Left hindlimb (tissue), 1 donor: ENCODE results near the gene CSNK2A2.

Source experiments
- DNase-seq: peaks from one replicate; pipeline ENCODE4 v3.0.0-alpha.2; 2018

Gene CSNK2A2

DNA sequence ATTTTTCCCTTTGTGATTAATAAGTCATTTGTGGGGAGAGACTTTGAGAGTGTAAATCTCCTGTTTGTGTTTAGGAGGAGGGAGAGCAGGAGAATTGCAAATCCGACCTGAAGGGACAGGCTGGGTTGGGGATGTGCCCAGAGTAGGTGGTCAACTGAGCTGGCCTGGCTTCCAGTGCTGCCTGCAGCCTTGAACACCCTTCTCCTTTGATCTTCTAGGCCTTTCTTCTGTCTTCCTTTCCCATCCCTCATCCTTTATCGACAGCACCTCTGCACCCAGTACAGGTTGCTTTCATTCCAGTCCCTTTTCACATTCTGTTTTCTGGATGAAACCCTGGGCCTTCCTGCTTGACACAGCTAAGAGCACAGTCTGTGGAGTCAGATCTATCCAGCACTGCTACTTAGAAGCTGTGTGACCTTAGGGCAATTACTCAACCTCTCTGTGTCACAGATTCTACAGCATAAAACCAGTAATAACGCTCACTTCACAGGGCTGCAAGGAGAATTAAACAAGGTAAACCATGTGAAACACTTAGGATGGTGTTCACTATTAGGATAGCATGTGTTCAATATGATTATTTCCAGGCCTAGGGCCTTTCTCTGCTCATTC, 1.0 kb upstream of the CSNK2A2 start:
- DNase-seq, result no peak

DNA sequence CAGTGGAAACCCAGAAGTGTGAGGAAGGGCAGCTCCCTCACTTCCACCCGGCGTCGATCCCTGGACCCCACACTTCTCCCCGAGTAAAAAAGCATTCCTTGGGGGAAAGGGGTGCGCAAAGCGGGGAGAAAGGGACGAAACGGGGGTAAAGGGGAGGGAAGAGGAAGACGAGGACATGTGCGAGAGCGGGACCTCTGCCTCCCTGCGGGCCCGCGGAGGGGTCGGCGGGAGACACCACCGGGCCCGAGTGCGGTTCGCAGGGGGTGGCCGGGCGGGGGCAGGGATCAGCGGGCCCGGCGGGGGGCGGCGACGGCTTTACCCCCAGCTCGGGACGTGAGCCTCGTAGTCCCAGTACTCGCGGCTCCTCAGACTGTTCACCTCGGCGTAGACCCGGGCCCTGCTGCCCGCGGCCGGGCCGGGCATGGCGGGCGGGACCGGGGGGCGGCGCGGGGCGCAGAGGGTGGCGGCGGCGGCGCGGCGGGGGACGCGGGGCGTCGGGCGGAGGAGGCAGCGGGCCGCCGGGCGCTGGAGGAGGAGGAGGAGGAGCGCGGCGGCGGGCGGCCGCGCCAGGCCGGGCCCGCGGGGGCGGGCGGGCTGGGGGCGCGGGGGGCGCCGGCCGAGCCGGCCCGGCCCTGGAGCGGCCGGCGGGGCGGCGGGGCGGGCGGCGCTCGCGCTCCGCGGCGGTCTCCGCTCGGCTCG, 443 bp downstream of the CSNK2A2 start:
- DNase-seq, result peak; percentile 28

DNA sequence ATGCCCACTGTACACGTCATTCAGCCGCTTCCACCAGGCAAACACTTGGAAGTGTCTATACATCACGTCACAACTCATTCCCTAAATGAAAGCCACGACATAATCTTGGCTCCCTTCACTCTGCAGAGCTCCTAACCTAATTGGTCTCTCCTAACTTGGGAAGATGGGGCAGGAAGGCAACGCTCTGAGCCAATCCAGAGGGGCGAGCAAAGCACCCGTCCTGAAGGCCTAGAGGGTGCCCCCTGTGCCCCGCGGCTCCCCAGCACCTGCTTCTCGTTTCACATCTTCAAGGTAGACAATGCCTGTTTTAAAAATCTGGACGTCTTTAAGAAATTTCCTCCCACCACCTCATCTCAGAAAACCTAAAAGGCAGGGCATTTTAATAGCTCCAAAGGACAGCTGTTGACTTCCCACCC, 1.0 kb downstream of the CSNK2A2 start:
- no peak for DNase-seq

DNA sequence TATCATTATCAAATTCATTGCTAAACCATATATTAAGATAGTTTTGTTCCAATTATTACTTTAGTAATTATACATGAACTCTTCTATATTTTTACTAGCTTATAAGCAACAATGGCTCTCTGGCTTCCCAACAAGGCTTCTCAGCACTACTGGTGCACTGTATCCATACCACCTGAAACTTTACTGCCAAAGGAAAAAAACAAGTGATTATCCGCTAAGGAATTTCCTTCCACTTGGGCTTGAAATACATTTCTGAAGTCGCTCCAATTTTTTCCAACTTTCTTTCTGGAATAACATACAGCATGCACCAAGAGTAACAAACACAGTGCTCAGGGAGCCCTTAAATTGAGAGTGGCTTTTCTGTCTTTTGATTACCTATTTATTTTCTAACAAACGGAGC, 2.1 kb downstream of the CSNK2A2 start:
- no peak for DNase-seq

DNA sequence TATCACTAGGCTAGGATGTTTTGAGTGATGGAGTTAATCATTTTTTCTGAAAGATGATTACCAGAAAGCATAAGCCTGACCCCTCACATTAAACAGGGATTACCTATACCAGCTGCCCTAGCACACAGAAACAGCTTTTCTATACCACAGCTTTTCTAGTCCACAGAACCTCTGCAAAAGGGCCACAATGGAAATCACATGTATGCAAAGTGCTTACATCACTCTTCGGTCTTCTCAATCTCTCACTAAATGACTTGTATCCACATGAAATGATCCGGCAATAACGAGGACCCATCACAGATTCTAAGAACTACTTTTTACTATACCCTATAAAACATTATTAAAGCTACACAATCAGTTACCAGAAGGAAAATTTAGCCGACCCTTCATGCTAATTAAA, 2.6 kb downstream of the CSNK2A2 start:
- DNase-seq, result no peak

DNA sequence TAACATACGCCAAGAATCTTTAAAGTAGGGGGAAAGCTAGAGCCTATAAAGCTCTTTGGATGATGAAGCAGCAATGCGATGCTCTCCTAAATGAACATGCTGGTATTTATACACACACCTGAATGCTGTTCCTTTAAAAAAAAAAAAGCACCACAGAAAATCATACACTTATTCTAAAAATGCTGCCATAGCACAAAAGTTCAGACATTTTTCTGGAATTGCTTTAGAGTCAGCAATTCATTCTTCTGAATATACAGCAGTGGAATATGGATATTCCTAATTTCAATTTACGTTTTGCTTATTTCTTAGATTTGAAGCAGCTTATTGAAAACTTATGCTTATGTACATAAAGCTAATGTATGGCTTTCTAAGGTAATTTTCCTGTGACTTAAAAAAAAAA, 3.1 kb downstream of the CSNK2A2 start:
- DNase-seq, result no peak

DNA sequence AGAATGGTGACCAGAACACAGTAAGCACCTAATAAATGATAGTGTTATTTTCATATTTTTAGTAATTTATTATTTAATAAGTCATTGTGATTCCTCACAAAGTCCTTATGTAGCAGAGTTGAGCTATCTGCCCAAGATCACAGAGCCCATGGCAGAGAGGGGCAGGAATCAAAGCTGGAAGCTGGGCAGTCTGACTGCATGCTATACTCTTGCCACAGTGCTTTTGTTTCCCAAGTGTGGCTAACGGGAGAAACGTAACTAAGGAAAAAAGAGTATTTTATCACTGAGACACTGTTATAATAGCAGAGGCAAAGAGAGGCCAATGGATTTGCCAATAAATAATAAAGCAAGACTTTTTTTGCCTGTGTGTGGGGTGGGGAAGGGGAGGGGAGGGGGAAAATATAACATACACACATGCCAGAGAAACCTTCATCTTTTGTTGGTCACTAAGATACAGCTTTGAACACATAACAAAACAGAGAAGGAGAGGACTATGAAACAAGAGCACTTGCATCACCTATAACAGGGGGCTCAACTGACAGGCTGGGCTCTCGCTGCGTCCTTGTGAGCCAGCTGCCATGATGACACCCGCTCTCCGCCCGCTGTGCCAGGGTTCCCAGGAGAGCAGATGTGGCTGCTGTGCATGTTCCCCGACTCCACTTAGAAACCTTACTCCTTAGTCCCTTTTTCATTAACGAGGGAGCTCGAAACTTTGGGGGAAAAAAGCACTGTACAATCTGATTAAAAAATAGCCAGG, 10.1 kb downstream of the CSNK2A2 start:
- no peak for DNase-seq

DNA sequence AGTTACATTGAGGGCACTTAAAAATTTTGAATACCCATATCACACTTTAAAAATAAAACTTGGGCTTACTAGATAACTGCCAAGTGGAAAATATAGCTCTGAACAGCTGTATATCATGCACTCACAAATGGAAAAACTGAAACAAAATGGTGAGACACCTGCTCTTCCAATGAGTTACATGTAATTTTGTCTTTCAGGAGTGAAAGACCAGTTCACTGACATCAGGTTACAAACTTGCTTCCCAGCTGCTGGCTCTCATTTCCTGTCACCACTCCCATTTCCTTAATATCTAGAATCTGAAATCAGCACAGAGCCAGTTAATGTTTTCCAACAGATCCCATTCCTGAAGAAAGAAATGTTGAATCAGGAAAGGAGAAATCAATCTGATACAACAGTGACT, 10.8 kb downstream of the CSNK2A2 start:
- DNase-seq, result no peak

DNA sequence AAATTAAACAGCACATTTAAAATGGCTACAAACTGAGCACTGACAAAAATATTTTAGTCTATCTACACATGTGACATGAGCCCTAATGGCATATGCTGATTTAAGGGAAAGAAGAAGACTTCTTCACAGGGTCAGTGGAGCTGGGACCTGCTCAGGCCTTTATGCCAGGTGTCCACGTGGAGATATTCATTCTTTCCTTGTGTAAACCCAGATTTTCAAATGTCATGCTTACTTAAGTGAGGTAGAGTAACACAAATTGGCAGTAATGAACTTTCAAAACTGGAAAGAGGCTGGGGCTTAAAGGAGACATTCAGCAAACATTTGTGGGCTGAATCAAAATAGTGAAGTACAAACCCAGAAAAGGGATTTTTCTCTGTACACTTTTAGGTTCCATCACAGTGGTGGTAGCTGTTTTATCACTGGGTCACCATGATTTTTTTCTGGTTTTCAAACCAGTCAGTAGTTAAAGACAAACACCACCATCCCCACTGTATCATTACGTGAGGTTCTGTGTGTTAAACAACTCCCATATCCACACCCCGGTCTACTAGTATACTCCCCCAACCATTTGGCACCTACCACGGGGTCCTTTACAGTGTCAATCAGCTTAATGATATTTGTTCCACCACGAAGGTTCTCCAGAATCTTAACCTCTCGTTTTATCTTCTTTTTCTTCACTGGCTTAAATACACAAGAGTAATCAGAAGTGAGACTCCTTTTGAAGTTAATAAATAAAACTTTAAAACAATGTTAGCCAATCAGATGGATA, 11.5 kb downstream of the CSNK2A2 start:
- no peak for DNase-seq

DNA sequence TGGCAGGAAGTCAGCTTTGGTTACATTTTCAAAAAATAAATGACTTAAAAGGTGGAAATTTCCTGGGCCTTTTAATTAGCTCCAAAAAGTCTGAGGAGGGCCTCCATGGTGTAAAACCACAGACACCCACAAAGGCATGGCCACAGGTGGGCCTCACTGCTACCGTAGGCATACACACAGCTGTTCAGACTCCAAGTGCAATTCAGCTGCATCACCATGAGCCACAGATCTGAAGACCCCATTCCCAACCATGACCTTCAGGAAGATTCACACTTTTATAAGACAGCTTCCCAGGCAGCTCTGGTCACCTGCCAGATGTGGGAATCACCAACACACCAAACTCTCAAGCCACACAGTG, 20.6 kb downstream of the CSNK2A2 start:
- DNase-seq, result no peak

DNA sequence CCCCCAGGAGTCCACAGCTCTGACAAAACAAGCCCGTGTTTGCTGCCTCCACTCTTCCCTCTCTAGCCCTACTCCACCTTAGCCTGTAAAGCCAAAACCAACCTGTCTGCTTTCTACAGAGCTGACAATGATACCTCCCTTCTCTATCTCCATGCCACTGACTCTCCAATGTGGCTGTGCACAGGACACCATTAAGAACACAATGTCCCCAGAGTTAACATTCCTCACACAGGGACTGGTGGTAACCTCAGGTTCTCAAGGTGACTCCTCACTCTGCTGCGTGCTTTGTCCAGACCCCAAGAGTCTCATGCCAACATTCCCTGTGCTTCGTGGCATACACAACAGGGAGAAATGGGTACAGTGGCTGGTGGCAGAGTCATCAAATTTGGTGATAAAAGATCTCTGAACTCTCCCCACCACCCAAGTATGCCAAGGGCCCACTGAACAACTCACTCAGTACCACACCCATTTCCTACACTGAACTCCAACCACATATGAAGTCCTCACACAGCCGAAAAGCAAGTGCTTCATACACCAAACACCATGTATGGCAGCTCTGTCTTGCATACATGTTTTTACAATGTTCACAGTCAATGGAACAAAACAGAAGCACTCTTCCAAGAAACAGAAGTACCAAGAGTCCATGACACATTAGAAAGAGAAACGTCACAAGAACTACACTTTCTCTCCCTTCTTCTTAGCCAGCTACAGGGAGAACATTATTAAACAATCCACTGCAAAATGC, 21.1 kb downstream of the CSNK2A2 start:
- DNase-seq, result no peak

DNA sequence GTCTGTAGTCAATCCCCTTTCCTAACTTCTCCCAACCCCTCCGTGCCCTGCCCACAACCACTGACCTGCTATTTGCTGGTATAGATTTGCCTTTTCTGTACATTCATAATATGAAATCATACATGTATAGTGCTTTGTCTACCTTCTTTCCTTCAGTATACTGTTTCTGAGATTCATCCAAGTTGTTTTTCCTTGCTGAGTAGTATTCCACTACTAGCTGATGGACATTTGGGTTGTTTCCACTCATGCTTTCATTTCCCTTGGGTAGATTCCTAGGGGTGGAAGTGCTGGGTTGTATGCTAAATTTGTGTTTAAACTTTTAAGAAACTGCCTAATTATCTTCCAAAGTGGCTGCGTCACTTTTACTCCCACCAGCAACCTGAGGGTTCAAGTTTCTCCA, 27.7 kb downstream of the CSNK2A2 start:
- DNase-seq, result no peak

DNA sequence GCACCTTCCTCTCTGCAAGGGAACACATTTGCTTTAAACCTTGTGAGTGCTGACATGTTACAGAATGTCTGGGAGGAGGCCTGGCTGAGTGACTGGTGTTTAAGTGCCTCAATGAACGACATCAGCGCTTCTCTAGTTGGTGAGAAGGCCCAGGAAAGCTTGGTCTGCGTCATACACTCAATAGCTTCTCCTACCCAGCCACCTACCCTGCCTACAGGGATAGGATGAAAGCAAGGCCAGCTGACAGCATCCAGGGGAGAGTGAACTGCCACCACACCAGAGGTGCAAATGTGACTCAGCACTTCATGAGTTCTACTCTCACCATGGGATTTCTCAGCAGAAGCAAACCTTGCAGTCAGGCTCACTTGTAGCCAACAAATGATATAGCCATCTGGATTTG, 37.1 kb downstream of the CSNK2A2 start:
- DNase-seq, result no peak

DNA sequence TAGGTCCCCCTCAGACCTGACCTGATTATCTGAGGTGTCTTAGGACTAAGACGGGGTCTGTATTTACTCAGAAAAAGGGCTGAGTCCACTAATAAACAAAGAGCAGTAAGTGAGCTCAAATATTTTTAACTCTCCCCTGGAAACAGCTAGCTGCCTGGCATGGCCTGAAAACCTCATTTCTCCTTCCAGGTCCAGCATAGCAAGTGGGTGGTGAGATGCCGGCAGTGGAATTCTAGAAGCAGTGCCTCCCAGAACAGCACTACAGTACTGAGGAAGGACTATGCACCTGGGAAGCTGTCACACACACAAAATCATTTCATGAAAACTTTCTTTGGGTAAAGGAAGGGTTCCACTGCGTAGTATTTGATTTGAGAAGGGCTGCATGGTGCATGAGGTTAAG, 39.2 kb downstream of the CSNK2A2 start:
- DNase-seq, result no peak

DNA sequence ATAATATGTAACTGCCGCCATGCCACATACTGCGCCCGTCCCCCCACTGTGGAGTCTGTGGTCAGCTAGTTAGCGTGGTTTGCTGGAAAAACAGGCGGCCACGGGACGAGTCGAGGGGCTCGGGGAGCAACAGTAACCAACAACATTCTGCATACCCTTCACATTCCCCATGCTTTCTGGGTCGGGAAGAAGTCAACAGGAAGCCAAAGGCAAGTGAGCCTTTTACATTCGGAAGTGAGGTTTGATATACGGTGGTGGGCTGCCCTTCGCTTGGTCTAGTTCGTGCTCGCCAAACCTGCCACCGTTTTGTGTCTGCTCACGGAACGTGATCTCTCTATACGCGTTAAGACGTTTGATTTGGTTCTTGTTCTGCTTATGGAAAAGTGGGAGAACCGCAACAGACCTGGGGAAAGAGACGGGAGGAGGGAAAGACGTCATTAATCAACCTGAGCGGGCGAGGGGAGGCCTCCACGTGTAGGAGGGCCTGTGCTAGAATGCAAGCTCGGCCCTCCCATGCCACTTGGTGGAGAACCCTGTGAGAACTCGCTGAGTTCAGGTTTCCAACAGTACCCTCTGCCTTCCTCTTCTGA, 39.9 kb downstream of the CSNK2A2 start:
- no peak for DNase-seq

DNA sequence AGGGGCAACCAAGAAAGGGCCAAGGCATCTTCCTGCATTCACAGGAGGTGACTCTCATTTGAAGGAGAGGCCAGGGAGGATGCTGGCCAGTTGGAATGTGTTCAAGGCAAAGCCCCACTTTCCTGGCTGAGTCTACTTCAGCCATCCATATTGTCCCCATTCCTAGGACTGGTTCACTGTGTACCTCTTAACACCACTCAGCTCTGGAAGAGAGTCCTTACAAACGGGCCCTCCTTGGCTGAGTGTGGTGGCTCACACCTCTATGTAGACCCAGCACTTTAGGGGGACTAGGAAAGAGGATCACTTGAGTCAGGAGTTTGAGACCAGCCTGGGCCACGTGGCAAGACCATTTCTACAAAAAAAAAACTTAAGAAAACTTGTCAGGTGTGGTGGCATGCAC, 40.7 kb downstream of the CSNK2A2 start:
- DNase-seq, result no peak

DNA sequence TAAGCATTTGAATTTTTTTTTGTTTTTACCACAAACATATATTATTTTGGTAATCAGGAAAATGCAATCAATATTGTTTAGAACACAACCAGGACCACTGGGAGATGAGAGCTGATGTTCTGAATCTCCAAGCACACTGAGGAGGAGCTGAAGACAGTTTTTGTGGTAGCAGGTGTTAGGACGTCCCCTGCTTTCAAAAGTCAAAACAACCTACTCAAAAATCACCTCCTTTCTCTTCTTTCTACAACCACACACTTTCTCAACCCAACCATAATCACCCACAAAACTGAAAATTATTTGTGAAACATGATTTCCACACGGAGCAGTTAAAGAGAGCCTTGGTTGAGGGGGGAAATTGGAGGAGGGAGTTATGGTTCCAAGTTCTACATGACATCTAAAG, 42.1 kb downstream of the CSNK2A2 start:
- DNase-seq, result no peak

DNA sequence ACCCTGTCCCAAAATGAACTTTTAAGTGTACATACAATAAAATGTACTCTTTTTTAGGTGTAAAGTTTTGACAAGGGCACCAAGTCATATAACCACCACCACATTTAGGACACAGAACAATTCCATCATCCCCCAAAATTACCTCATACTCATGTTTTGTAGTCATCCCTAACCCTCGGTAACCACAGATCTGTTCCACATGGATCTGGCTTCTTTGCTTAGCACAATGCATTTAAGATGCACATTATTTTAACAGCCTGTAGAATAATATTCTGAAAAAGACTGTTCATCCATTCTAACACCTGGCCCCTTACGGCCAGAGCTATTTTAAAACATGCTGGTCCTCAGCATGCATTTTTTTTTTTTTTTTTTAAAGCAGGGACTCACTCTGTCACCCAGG, 43.6 kb downstream of the CSNK2A2 start:
- DNase-seq, result no peak

DNA sequence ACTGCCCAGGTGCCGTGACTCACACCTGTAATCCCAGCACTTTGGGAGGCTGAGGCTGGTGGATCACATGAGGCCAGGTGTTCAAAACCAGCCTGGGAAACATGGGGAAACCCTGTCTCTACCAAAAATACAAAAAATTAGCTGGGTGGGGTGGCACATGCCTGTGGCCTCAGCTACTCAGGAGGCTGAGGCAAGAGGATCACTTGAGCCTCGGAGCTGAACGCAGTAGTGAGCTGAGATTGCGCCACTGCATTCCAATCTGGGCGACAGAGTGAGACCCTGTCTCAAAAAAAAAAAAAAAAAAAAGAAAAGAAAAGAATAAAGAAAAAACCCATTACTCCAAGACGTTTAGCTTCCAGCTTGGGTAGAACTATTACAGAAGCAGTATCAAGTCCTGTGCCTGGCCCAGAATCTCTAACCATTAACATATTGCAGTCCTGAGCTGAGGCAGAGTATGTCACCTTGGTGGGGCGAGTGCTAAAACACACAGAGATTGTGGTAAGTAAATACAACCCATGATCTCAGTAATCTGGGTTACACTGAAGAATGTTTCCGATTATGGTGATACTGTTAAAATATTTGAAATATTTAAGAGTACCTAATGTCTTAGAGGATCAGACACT, 45.5 kb downstream of the CSNK2A2 start:
- no peak for DNase-seq

DNA sequence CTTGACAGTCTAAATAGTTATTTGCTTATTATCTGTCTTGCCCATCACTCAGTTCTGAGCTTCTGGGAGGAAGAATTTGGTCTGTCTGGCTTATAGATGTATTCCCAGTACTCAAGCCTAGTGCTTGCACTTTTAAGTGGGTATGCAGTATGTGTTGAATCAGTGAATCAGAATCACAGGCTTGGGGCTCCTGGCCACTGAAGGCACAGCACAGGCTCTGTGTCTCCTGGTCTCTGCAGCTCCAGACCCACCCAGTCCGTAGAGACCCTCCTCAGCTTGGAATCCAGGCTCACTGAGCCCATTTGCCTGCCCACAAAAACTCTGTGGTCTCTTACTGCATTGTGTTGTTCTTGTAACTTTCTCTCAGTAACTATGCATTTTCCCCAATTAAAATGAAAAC, 49.4 kb downstream of the CSNK2A2 start:
- no peak for DNase-seq

DNA sequence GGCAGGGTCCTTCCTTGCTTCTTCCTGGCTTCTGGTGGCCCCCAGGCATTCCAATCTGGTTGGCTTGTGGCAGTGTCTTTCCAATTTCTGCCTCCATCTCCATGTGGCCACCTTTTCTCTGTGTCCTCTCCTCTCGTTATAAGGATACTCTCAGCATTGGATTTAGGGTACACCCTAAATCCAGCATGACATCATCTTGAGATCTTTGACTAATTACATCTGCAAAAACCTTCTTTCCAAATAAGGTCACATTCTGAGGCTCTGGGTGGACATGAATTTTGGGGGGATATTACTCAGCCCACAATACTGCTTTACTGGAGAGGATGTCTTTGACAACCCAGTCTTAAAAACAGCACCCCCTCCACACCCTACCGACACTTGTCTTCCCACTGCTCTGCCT, 49.8 kb downstream of the CSNK2A2 start:
- DNase-seq, result no peak

DNA sequence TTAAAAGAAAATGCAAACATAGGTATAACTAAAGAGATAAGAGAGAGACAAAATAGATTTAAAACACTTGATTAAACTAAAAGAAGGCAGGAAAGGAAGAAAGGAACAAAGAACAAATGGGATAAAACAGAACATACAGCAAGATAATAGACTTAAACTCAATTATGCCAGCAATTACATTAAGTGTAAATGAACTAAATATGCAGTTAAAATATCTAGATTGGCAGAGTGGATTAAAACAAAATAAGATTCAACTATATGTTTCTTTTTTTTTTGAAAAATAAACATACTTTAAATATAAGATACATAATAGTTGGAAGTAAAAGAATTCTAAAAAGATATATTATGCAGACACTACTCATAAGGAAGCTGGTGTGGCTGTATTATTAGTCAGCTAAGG, 59.1 kb downstream of the CSNK2A2 start:
- DNase-seq, result no peak
